Vagina (tissue), 2 donors: ENCODE data around the gene KBTBD2.
"Not testable (repeated sequence)": the region's sequence is repeated elsewhere in the genome, so short reads cannot be mapped to it uniquely, and the experiment has no call there.

ENCODE experiments used
- CTCF ChIP-seq, 3 experiments: fragments of 450-650 bp in 2 of 3; fragments of 200-600 bp in 1 of 3; sonication (generic) in 1 of 3; IDR thresholded peaks; one replicate each; pipeline ENCODE4 v1.5.1; 2017 to 2019; ENCODE audit warnings: antibody characterized with exemption in 3 of 3, mild to moderate bottlenecking in 2 of 3, moderate library complexity in 2 of 3
- POLR2A ChIP-seq, 2 donors: fragments of 450-650 bp; IDR thresholded peaks; one replicate each; pipeline ENCODE4 v1.6.1; 2017; ENCODE audit warnings: antibody characterized with exemption in 2 of 2, mild to moderate bottlenecking in 2 of 2, moderate library complexity in 2 of 2

- not testable (repeated sequence) for TF ChIP-seq POLR2A, CTCF (IDR thresholded peaks at IDR 0.05)
These were observed 27.7 kb downstream of the KBTBD2 start for GRCh38 chr7:32863872-32864271.
